NCI-H345 (cell line): ENCODE results near the gene PACS2.

Experiments
- DNase-seq: peaks from one replicate; lab custom pipeline; 2025; lab: John Stamatoyannopoulos, UW

Gene PACS2

GRCh38 chr14:105440992-105441391 lies 126.4 kb downstream of the PACS2 start:
- DNase-seq = no peak

DNA sequence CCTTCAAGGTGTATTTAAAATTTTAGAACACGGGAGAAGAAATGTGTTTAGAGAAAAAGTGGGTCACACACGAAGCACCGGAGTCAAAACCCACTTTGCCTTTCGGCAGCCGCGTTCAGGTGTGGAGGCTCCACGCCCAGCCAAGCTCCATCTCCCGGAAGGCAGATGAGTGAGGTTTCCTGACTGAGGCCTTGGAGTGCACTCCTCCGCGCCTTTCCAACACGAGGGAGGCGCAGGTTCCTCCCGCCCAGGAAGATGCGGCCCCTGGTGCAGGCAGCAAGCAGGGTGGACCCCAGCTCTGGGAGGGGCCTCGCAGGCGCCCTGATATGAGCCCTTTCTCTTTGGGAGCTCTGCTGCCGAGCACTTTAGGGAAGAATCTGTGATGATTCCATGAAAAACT lies 127.6 kb downstream of the PACS2 start:
- DNase-seq = no peak

DNA sequence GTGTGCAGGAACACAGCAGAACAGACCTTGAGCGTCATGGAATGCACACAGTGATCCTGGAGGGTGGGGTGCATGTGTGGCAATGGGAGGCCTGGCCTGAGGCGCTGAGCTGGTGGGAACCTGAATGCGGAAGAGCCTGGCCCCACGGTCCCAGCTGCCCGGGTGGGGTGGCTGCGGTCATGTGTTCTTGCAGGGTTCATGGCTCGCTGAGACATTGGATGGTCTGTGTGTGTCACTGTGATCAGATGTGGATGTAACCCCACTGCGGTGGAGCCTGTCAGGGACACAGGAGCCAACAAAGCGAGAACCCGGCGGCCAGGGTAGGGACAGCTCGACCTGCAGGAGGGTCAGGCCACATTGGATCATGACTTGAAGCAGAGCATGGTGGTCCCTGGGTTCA lies 128.3 kb downstream of the PACS2 start:
- no peak for DNase-seq

- no peak for DNase-seq
These were observed 130.3 kb downstream of the PACS2 start for GRCh38 chr14:105444859-105445258.

DNA sequence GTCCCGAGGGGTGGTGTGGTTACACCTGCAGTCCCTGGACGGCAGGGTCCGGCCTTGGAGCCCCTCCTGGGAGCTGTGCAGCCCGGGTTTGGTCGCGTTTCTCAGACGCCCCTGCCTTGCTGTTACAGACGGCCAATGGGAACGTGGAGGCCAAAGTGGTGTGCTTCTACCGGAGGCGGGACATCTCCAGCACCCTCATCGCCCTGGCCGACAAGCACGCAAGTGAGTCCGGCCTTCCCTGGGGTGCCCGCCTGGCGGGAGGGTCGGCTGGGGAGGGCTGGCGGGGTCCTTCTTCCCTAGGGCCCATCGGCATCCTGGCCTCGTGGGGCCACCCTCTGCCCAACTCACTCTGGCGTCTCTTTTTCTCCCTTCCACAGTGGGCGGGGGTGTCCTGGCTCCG lies 130.7 kb downstream of the PACS2 start:
- DNase-seq = no peak

- DNase-seq = no peak
These were observed 131.6 kb downstream of the PACS2 start for GRCh38 chr14:105445901-105446845.

DNA sequence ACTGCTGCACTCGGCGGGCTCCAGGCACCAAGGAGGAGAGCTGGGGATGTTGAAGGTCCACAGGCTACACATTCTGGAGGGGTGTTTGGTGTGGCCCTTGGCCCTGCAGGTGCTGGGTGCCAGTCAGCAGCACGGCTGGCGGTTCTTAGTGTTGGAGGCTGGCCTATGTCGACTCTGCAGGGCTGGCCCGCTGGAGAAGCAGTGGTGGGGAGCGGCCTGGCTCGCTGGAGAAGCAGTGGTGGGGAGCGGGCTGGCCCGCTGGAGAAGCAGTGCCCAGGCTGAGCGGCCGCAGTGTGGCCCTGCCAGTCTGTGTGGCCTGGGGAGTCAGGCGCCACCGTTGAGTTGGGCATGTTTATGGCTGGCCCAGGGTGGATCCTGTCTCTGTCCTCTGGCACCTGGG lies 132.4 kb downstream of the PACS2 start:
- DNase-seq = no peak
